Measurements from ENCODE around the gene CCDC106.

The CCDC106 gene

DNA sequence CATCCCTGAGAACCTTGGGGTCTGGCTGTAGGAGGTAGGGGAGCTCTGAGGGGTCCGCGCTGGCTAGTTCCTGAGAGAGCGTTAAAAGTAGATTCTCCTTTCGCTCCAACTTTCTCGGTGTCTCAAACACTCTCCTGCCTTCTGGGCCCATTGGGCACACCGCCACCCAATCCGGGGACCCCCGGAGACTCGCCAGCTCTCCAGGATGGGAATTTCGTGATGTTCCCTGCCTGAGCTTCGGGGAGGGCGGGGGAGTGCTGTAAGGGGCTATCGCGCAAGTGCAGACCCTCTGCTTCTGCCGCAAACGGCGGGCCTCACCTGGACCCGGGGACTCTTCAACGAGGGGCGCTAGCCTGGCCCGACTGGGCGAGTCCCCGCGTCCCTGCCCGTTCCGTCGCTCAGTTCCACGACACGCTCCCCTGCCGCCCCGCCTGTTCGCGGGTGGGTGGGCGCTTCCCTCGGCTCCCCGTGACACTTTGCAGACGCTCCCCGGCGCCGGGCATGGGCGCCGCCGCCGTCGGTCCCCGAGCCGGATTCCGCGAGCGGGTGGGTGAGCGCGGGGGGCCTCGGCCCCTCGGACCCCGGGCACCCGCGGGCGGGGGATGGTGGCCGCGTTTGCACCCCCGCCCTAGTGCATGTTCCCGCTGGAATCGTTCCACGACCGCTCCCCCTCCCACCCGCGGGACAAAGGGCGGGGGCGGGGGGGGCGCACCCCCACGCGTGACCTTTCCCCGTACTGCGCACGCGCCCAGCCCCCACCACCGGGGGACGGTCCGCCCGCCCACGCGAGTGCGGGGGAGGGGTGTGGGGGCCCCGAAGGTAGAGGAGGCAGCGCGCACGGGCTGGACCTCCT, at the start of gene CCDC106:
TSS of gene CCDC106 (plus strand) at position 481 of the 853 bp plus-strand sequence. CDS start 835 bp downstream, outside the sequence.
- H3K36me3 Mint-ChIP-seq (ENCODE audit: insufficient read depth), result peaks cover 18% of the 10 kb centered on the region
- H3K9me3 Mint-ChIP-seq, result no peaks in the 10 kb centered on the region
- H3K4me1 Mint-ChIP-seq, result peaks cover 39% of the 10 kb centered on the region
- DNase-seq (ENCODE audit: low spot score in 2 of 2) (no peak), ATAC-seq (replicated peaks; ENCODE audit: extremely low read depth, poor library complexity, severe bottlenecking) (no peak)
- H3K27ac Mint-ChIP-seq (ENCODE audit: low read depth), result no peak within 1 kb of the TSS
- peak within 1 kb of the TSS; percentile 69 for H3K4me3 Mint-ChIP-seq
- peaks cover 15% of the 10 kb centered on the region for H3K27me3 Mint-ChIP-seq

DNA sequence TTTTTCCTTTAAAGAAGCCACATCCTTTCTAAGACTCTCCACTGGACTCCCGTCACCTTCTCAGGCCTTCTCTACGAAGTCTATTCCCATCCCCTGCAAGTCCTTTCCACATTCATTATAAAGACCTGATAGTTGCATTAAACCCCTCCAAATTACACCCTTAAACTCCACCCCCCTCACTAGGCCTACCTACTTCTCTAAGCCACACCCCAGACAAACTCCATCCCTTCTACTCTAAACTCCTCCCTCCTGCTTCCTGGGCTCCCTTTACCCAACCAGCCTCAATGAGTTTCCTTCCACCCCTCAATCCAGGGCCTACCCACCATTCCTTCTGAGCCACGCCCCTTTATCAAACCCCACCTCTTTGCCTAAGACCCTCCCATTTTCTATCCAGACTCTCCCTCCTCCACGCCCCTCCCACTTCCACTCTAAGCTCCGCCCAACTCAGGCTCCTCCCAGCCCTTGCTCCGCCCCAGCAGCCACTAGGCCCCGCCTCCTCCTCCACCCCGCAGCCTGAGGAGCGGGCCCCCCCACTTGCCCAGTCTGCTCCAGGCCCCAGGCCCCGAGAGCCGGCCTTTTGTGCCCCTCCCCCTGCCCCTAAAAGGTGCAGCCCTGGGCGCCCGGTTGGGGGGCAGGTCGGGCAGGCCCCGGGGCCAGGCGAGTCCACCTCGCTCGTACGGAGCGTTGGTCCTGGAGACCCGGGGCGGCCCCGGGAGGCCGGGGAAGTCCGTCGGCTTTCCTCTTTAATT, 49.1 kb upstream of the CCDC106 start:
- Mint-ChIP-seq H3K36me3 (ENCODE audit: insufficient read depth) (peaks cover 11% of the 10 kb centered on the region), H3K27me3 (no peaks in the 10 kb centered on the region), H3K4me1 (peaks cover 26% of the 10 kb centered on the region), H3K9me3 (no peaks in the 10 kb centered on the region), H3K4me3 (peak overlapping the region; percentile 94), H3K27ac (ENCODE audit: low read depth) (peak overlapping the region; percentile 91)
- DNase-seq (ENCODE audit: low spot score in 2 of 2) (peak; percentile 97 to 99), ATAC-seq (replicated peaks; ENCODE audit: extremely low read depth, poor library complexity, severe bottlenecking) (peak; percentile 54)

DNA sequence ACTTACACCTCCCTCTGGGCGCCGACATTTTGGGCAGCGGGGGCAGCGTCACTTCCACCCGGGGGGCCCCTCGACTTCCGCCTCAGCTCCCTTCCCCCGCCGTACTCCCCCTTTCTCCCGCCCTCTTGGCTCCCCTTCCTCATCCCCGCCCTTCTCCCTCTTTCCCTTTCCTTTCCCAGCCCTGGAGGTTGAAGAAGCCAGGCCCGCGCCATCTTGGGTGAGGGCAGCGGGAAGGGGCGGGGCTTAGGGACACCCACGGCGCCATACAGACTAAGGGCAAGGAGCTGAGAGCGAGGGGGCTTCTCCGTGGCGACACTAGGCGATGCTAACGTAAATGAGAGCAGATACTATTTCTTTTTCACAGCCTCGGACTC, 48.6 kb upstream of the CCDC106 start, which contains the start of gene FIZ1:
TSS of gene FIZ1 (minus strand) at position 50 of the 374 bp plus-strand sequence. CDS start 1,652 bp downstream, outside the sequence.
- DNase-seq (ENCODE audit: low spot score in 2 of 2), result peak; percentile 90 to 94
- peak; percentile 83 for ATAC-seq (replicated peaks; ENCODE audit: extremely low read depth, poor library complexity, severe bottlenecking)
- Mint-ChIP-seq H3K9me3 (no peaks in the 10 kb centered on the region), H3K4me3 (peak within 1 kb of the TSS; percentile 94), H3K4me1 (peaks cover 28% of the 10 kb centered on the region), H3K36me3 (ENCODE audit: insufficient read depth) (peaks cover 11% of the 10 kb centered on the region), H3K27me3 (no peaks in the 10 kb centered on the region), H3K27ac (ENCODE audit: low read depth) (peak within 1 kb of the TSS; percentile 91)

DNA sequence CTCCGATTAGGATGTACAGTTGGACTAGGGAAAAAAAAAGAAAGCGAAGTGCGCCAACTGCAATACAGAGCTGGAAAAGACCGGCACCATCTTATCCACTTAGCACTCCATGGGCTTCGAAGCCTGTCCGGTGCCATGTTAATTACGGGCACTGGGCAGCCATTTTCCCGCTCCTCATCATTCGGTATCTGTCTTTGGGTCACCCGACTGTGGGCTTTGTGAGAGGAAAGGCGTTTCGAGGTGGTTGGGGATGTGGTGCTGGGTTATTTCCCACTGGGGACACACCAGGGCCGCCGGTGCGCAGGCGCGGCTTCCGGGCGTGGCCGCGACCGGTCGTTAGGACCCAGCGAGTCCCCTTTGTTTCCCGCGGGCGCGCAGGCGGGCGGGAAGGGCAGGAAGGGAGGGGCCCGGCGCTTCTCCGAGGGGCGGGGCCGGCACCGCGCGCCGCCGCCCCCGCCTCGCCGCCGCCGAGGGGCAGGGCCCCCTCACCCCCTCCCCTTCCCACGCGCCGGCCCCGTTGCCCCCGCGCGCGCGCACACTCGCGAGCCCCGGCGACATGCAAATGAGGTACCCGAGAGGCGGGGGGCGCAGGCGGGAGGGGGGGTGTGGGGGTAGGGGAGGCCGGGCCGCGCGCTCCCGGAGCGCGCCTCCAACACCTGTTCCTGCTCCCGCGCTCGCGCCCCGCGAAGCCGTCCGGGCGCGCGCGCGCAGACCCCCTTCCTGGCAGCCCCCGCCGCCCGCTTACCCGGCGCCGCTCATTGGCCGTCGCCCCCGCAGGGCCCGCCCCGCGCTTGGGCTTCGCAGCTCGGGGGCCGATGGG, 48.0 kb upstream of the CCDC106 start, which contains the start of gene ZNF524:
TSS of gene ZNF524 (plus strand) at position 447 of the 820 bp plus-strand sequence. CDS start 1,825 bp downstream, outside the sequence.
- ATAC-seq (replicated peaks; ENCODE audit: extremely low read depth, poor library complexity, severe bottlenecking) (peak; percentile 73), DNase-seq (ENCODE audit: low spot score in 2 of 2) (peak; percentile 75 to 85)
- Mint-ChIP-seq H3K4me1 (peaks cover 34% of the 10 kb centered on the region), H3K27me3 (no peaks in the 10 kb centered on the region), H3K27ac (ENCODE audit: low read depth) (peak within 1 kb of the TSS; percentile 91), H3K9me3 (no peaks in the 10 kb centered on the region), H3K4me3 (peak within 1 kb of the TSS; percentile 94), H3K36me3 (ENCODE audit: insufficient read depth) (peaks cover 10% of the 10 kb centered on the region)

DNA sequence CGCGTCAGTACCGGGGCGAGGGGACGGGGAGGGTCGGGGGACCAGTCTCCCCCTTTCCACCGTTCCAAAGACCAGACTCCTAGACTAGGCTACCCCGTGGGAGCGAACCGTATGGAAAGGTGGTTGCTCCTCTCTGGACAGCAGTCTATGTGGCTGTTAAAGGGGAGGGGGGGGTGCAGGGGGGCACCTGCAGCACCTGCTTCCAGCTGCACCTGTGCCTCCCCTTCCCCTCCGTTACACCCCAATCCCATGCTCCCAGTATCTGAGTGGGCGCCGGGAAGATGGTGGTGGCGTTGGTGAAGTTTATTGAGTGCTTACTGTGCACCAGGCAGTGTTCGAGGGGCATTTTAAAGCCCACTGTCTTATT, 47.4 kb upstream of the CCDC106 start:
- Mint-ChIP-seq H3K27ac (ENCODE audit: low read depth) (peak overlapping the region; percentile 29), H3K9me3 (no peaks in the 10 kb centered on the region), H3K4me1 (peaks cover 36% of the 10 kb centered on the region), H3K4me3 (peak overlapping the region; percentile 94), H3K27me3 (no peaks in the 10 kb centered on the region), H3K36me3 (ENCODE audit: insufficient read depth) (peaks cover 9% of the 10 kb centered on the region)
- ATAC-seq (replicated peaks; ENCODE audit: extremely low read depth, poor library complexity, severe bottlenecking), result no peak
- DNase-seq (ENCODE audit: low spot score in 2 of 2), result no peak

DNA sequence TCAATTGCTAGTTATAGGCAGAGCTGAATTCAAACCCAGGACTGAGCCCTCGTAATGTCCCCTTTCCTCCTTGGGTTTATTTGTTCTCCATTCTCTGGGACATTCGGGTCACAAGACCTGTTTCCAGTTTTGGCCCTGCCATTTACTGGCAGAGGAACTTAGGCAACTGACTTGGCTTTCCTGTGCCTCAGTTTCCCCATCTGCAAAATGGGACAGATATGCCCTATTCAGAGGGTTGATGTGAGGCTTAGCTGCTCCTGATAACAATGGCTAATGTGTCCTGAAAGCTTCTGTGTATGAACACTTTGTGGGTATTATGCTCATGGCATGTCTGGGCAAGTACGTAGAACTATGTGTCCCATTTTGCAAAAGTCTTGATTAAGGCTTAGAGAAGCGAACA, 46.9 kb upstream of the CCDC106 start:
- DNase-seq (ENCODE audit: low spot score in 2 of 2), result no peak
- no peaks in the 10 kb centered on the region for H3K27me3 Mint-ChIP-seq
- no peak for ATAC-seq (replicated peaks; ENCODE audit: extremely low read depth, poor library complexity, severe bottlenecking)
- H3K4me1 Mint-ChIP-seq, result peaks cover 40% of the 10 kb centered on the region
- H3K9me3 Mint-ChIP-seq, result no peaks in the 10 kb centered on the region
- H3K36me3 Mint-ChIP-seq (ENCODE audit: insufficient read depth), result peaks cover 13% of the 10 kb centered on the region
- peak overlapping the region; percentile 29 for H3K27ac Mint-ChIP-seq (ENCODE audit: low read depth)
- peak overlapping the region; percentile 94 for H3K4me3 Mint-ChIP-seq

DNA sequence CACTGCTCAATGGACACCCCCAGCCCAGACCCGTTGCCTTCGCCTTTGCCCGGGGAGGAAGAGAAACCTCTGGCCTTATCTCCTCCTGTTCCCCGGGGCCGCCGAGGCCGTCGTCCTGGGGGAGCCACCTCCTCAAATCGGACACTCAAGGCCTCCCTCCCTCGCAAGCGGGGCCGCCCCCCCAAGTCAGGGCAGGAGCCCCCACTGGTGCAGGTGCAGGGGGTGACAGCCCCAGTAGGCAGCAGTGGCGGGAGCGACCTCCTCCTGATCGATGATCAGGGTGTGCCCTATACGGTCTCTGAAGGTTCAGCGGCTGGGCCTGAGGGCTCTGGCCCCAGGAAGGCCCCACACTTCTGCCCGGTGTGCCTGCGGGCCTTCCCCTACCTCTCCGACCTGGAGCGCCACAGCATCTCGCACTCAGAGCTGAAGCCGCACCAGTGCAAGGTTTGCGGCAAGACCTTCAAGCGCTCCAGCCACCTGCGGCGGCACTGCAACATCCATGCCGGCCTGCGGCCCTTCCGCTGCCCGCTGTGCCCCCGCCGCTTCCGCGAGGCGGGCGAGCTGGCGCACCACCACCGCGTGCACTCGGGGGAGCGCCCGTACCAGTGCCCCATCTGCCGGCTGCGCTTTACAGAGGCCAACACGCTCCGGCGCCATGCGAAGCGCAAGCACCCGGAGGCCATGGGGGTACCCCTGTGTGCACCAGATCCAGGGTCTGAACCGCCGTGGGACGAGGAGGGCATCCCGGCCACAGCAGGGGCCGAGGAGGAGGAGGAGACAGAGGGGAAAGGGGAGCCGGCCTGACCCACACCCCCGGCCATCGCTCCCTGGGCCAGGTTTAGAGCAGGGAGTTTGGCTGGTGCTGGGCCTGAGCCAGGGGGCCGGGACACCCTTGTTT, 45.7 kb upstream of the CCDC106 start:
- H3K9me3 Mint-ChIP-seq, result no peaks in the 10 kb centered on the region
- ATAC-seq (replicated peaks; ENCODE audit: extremely low read depth, poor library complexity, severe bottlenecking) (no peak), DNase-seq (ENCODE audit: low spot score in 2 of 2) (no peak)
- no peak overlapping the region for H3K27ac Mint-ChIP-seq (ENCODE audit: low read depth)
- no peaks in the 10 kb centered on the region for H3K27me3 Mint-ChIP-seq
- H3K36me3 Mint-ChIP-seq (ENCODE audit: insufficient read depth), result peaks cover 14% of the 10 kb centered on the region
- peaks cover 53% of the 10 kb centered on the region for H3K4me1 Mint-ChIP-seq
- H3K4me3 Mint-ChIP-seq, result peak overlapping the region; percentile 94

DNA sequence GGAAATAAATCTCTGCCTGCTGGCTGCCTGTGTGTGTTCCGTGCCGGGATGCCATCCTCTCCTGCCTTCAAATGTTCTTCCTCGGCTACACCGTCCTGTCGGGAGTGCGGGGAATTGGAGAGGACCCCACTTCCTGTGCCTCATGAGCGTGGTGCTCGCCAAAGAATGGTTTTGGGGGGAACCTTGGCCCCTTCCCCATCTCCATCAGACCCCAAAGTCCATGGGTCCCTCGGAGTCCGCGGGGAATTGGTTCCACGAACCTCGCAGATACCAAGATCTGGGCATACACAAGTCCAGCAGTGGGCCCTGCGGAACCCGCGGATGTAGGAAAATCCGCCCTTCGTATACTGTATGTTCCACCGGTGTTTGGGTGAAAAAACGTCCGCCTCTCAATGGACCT, 44.9 kb upstream of the CCDC106 start:
- Mint-ChIP-seq H3K27me3 (no peaks in the 10 kb centered on the region), H3K9me3 (no peaks in the 10 kb centered on the region), H3K4me1 (peaks cover 61% of the 10 kb centered on the region), H3K27ac (ENCODE audit: low read depth) (no peak overlapping the region), H3K4me3 (peak overlapping the region; percentile 89), H3K36me3 (ENCODE audit: insufficient read depth) (peaks cover 14% of the 10 kb centered on the region)
- no peak for DNase-seq (ENCODE audit: low spot score in 2 of 2)
- ATAC-seq (replicated peaks; ENCODE audit: extremely low read depth, poor library complexity, severe bottlenecking), result no peak

DNA sequence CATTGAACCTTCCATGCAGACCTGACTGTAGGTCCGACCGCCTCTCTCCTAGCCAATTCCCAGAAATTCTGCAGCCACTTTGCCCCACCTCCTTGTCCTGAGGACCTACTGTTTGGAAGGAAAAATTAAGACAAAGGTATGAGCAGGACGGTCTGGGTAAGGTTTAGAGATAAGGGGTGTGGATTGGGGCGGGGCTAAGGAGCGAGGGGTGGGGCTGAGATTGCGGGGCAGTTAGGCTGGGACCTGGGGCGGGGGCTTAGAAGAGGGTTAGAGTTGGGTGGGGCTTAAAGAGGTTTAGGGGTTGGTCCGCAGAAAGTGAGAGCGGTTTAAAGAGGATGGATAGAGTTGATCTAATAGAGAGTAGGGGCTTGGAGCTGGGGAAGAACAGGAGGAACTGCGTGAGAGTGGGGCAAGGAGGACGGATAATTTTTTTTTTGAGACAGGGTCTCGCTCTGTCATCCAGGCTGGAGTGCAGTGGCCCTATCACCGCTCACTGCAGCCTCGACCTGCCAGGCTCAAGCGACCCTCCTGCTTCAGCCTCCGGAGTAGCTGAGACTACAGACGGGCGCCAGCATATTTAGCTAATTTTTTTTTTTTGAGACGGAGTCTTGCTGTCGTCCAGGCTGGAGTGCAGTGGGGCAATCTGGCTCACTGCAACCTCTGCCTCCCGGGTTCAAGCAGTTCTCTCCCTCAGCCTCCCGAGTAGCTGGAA, 44.3 kb upstream of the CCDC106 start:
- no peaks in the 10 kb centered on the region for H3K27me3 Mint-ChIP-seq
- H3K27ac Mint-ChIP-seq (ENCODE audit: low read depth), result no peak overlapping the region
- peaks cover 14% of the 10 kb centered on the region for H3K36me3 Mint-ChIP-seq (ENCODE audit: insufficient read depth)
- H3K4me3 Mint-ChIP-seq, result peak overlapping the region; percentile 89
- no peaks in the 10 kb centered on the region for H3K9me3 Mint-ChIP-seq
- H3K4me1 Mint-ChIP-seq, result peaks cover 58% of the 10 kb centered on the region
- ATAC-seq (replicated peaks; ENCODE audit: extremely low read depth, poor library complexity, severe bottlenecking) (no peak), DNase-seq (ENCODE audit: low spot score in 2 of 2) (no peak)

DNA sequence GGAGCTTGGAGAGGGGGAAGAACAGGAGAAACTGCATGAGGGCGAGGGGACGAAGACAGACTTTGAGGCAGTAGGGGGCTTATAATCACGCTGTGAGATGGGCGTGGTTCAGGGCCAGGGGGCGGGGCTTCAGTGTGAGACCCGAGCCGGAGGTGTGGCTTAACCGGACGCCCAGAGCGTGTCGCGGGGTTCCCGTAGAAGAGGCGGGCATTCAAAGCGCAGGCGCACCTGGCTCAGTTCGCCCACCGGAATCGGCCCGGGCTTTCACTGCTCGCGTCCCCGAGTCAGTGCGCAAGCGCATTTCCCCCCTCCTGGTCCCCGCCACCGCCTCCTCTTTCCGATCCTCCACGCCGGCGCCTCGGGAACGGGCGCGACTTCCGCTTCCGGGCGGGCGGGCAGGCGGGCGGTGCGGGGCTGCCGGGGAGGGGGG, 42.8 kb upstream of the CCDC106 start:
- peak; percentile 75 for ATAC-seq (replicated peaks; ENCODE audit: extremely low read depth, poor library complexity, severe bottlenecking)
- Mint-ChIP-seq H3K9me3 (no peaks in the 10 kb centered on the region), H3K4me1 (peaks cover 54% of the 10 kb centered on the region), H3K36me3 (ENCODE audit: insufficient read depth) (peaks cover 11% of the 10 kb centered on the region), H3K27ac (ENCODE audit: low read depth) (peak overlapping the region; percentile 95), H3K27me3 (no peaks in the 10 kb centered on the region), H3K4me3 (peak overlapping the region; percentile 89)
- DNase-seq (ENCODE audit: low spot score in 2 of 2), result peak; percentile 92 to 94

All from central memory CD8-positive, alpha-beta T cell (primary cell).